Measurements from ENCODE around the gene ARL15. TPM values are rescaled to one million over a fixed set of nuclear protein-coding genes. Genes with fewer than 3 reads are reported as not detected.

Gene ARL15
- total and polyA plus RNA-seq, 2 of the 4 experiments (the other 2 are of a cell fraction), result 7.3 to 19.2 TPM

DNA sequence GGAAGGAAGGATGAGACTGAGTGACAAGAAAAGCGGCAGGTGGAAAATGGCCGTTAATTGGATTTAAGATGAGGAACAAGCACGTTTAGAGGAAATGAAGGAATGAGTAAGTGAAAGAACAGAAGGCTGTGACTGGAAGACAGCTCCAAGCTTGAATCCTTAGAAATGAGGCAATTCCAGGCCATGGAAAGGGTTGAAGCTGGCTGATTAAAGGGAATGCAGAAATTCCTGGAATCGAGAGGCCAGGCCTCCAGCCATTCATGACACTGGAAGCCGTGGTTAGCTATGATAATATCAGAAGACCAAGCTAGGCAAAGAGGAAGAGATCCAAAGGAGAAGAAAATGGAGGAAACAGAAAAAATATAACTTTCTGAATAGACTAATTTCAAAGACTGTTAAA lies 84.2 kb downstream of the ARL15 start:
- BruUV-seq (replicated peaks), result no TSS peak
- Histone ChIP-seq H3K9ac (ENCODE audit: low read depth, low read length) (no peak overlapping the region), H2AK9ac (replicated peaks; ENCODE audit: low read depth, low read length, poor library complexity) (no peak overlapping the region), H2BK5ac (ENCODE audit: low read depth, low read length, poor library complexity, severe bottlenecking) (no peak overlapping the region), H2BK120ac (ENCODE audit: low read depth, low read length) (no peak overlapping the region), H3K9me1 (ENCODE audit: insufficient read depth, low read length) (peaks cover 5% of the 10 kb centered on the region; the same call in 1 of the 2 replicates), H3K9me3 (ENCODE audit: control insufficient read depth, insufficient read depth, low read length) (no peaks in the 10 kb centered on the region), H3K27me3 (ENCODE audit: control insufficient read depth, insufficient read depth, low read length) (no peaks in the 10 kb centered on the region; the same call in 1 of the 2 replicates), H2AK5ac (ENCODE audit: low read depth, low read length) (no peak overlapping the region), H3K4me1 (ENCODE audit: control insufficient read depth, insufficient read depth, low read length) (peaks cover 2% of the 10 kb centered on the region; the same call in 1 of the 2 replicates), H3K4me3 (ENCODE audit: insufficient read depth, low read depth, low read length) (no peak overlapping the region), H4K8ac (ENCODE audit: low read depth in 2 of 2, low read length in 2 of 2) (no peak overlapping the region), H3K23ac (ENCODE audit: low read depth, low read length) (no peak overlapping the region), H4K20me1 (ENCODE audit: insufficient read depth, low read length) (no peaks in the 10 kb centered on the region; the same call in 1 of the 2 replicates), H3K56ac (ENCODE audit: extremely low read depth, insufficient read depth, low read length) (no peak overlapping the region), H2AFZ (replicated peaks; ENCODE audit: low read length, poor library complexity) (no peak overlapping the region), H3K36me3 (ENCODE audit: control insufficient read depth, insufficient read depth, low read length) (no peaks in the 10 kb centered on the region), H3K18ac (ENCODE audit: low read depth, low read length) (no peak overlapping the region), H4K5ac (ENCODE audit: low read depth, low read length) (no peak overlapping the region), H4K91ac (ENCODE audit: insufficient read depth, low read depth, low read length) (no peak overlapping the region), H3K4me2 (ENCODE audit: low read depth, low read length) (no peak overlapping the region), H3K79me1 (ENCODE audit: low read depth in 1 of 2, low read length in 2 of 2) (peaks cover 0 to 14% of the 10 kb centered on the region in 2 experiments; a peak in 2 of 4 replicates), H2BK15ac (ENCODE audit: low read depth, low read length) (no peak overlapping the region), H2BK20ac (ENCODE audit: low read depth, low read length) (no peak overlapping the region), H3K4ac (ENCODE audit: low read depth, low read length) (no peak overlapping the region), H3K14ac (replicated peaks; ENCODE audit: low read depth, low read length) (no peak overlapping the region), H3K27ac (ENCODE audit: insufficient read depth, low read length) (no peak overlapping the region)
- no peak for TF ChIP-seq RFX5 (IDR thresholded peaks at IDR 0.05; ENCODE audit: low read depth, low read length)
- no peak for TF ChIP-seq FOS (IDR thresholded peaks at IDR 0.05; ENCODE audit: low read depth, low read length)
- TF ChIP-seq MAZ (IDR thresholded peaks at IDR 0.05; ENCODE audit: borderline replicate concordance, low read depth, low read length), result no peak
- TF ChIP-seq CHD1 (IDR thresholded peaks at IDR 0.05; ENCODE audit: low read depth, low read length), result no peak
- no peak for TF ChIP-seq CEBPB (IDR thresholded peaks at IDR 0.05; ENCODE audit: low read depth, low read length)
- TF ChIP-seq, protein P1, sequence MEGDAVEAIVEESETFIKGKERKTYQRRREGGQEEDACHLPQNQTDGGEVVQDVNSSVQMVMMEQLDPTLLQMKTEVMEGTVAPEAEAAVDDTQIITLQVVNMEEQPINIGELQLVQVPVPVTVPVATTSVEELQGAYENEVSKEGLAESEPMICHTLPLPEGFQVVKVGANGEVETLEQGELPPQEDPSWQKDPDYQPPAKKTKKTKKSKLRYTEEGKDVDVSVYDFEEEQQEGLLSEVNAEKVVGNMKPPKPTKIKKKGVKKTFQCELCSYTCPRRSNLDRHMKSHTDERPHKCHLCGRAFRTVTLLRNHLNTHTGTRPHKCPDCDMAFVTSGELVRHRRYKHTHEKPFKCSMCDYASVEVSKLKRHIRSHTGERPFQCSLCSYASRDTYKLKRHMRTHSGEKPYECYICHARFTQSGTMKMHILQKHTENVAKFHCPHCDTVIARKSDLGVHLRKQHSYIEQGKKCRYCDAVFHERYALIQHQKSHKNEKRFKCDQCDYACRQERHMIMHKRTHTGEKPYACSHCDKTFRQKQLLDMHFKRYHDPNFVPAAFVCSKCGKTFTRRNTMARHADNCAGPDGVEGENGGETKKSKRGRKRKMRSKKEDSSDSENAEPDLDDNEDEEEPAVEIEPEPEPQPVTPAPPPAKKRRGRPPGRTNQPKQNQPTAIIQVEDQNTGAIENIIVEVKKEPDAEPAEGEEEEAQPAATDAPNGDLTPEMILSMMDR (conservative IDR thresholded peaks at IDR 0.05; ENCODE audit: low read depth, low read length), result no peak
- no peak for TF ChIP-seq RCOR1 (IDR thresholded peaks at IDR 0.05; ENCODE audit: insufficient replicate concordance, low read length)
- TF ChIP-seq, protein P2, sequence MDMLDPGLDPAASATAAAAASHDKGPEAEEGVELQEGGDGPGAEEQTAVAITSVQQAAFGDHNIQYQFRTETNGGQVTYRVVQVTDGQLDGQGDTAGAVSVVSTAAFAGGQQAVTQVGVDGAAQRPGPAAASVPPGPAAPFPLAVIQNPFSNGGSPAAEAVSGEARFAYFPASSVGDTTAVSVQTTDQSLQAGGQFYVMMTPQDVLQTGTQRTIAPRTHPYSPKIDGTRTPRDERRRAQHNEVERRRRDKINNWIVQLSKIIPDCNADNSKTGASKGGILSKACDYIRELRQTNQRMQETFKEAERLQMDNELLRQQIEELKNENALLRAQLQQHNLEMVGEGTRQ (IDR thresholded peaks at IDR 0.05; ENCODE audit: low read depth, low read length), result no peak
- TF ChIP-seq POLR2A (IDR thresholded peaks at IDR 0.05; ENCODE audit: low read depth, low read length), result no peak
- no peak for TF ChIP-seq BHLHE40 (IDR thresholded peaks at IDR 0.05; ENCODE audit: low read depth, low read length)
- TF ChIP-seq MXI1 (IDR thresholded peaks at IDR 0.05; ENCODE audit: borderline replicate concordance, low read depth, low read length), result no peak
- TF ChIP-seq NFE2L2 (IDR thresholded peaks at IDR 0.05; ENCODE audit: low read depth, low read length), result no peak
- ATAC-seq (ENCODE audit: low read depth), result no peak
- CTCF ChIA-PET, result no interaction called here
- 93 to 100% methylated on average over 1 to 3 of the region's 5 CpGs for WGBS, 2 experiments (ENCODE audit: extremely low coverage in 2 of 2, insufficient read length in 1 of 2)
- intact Hi-C loops (cut with micrococcal nuclease) (no loop called here), dilution Hi-C loops (cut with HindIII; ENCODE audit: low sequenced_read_pairs, unreplicated experiment) (no loop called here), in situ Hi-C loops (cut with MboI; ENCODE audit: low sequenced_read_pairs) (loop anchor here (5.0 kb wide), 1 partner anchor 744 kb away; the partner anchor contains the start of gene FST)
- POLR2A ChIA-PET (ENCODE audit: unreplicated experiment), result no interaction called here
- no peak for DNase-seq
